ENCODE results near the gene STPG3.
"Not testable (repeated sequence)": the region's sequence is repeated elsewhere in the genome, so short reads cannot be mapped to it uniquely, and the experiment has no call there.

STPG3 gene

DNA sequence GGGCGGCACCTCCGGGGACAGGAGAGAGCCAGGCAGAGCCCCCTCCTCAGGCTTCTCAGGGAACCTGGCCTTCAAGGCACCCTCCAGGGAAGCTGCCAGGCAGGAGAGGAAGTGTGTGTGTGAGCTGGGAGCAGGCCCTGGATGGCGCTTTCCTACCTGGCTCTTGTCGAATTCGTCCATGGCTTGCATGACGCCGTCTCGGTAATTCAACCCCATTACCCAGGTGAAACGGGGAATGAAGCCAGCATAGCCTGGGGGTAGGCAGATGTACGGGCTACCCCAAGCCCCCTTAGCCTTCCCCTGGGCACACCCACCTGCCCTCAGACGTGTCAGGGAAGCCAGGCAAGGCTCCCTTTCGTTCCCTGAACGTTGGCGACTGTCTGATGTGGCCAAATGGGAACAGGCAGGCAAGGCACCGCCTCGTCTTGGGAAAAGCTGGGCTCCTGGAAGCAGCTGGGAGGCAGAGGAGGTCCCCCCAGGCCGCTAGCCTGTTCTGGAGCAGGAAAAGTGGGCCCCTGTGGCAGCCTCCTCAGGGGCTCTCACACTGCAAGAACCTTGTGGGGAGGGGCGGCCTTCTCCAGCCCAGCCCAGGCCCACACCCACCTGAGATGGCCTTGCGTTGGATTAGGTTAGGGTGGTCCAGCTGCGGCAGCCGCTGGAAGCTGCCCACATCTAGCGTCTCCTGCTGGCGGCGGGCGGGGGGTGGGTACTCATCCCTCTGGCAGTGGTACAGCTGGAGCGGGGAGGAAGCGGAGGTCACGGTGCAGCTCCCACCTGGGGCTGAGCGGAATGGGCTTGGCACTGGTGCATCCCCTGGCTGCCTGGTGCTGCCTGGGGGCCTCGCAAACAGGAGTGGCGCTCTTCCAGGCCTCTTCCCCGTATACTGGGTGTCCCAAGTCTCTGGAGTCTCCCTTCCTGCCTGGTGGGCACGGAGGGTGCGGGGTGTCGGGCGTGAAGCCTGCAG, 6.3 kb upstream of the STPG3 start:
- no peak for DNase-seq (ENCODE audit: low read depth in 2 of 2)

DNA sequence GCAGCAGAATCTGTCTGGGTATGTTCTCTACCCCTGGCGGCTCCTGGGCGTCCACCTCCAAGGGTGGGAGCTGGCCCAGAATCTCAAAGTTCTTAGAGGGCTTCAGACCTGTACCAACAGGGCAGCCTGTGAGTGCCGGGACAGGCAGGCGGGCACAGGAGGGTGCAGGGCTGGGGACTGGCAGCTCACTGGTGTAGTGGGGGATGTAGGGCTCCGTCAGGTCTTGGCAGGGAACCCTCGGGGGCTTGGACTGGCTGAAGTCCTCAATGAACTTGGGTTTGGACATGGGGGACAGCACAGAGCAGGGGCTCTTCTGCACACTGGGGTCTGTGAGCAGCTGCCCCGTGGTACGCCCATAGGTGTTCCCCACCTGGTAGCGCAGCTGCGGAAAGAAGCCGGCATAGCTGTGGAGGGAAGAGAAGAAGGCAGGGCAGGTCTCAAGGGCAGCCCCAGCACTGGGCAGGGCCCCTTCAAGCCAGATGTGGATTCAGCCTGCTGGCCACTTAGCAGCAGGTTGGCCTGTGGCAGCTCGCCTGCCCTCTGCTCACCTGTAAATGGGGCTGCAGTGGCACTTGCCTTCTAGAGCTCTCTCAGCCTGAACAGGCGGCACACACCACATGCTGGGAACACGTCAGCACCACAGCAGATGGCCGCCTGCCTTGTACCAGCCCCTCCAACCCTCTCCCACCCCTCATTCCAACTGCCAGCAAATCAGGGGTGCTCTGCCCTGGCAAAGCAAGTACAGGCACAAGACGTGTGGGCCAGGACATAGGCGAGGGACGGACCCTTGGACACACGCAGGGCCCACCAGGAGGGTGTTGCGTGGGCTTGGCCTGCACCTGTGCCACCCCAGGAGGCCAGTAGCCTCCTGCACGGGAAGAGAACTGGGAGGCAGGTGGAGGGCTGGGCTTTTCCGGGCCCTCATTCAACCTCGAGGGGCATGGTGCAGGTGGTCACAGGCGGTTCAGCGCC, 5.3 kb upstream of the STPG3 start:
- DNase-seq (ENCODE audit: low read depth in 2 of 2): no peak

DNA sequence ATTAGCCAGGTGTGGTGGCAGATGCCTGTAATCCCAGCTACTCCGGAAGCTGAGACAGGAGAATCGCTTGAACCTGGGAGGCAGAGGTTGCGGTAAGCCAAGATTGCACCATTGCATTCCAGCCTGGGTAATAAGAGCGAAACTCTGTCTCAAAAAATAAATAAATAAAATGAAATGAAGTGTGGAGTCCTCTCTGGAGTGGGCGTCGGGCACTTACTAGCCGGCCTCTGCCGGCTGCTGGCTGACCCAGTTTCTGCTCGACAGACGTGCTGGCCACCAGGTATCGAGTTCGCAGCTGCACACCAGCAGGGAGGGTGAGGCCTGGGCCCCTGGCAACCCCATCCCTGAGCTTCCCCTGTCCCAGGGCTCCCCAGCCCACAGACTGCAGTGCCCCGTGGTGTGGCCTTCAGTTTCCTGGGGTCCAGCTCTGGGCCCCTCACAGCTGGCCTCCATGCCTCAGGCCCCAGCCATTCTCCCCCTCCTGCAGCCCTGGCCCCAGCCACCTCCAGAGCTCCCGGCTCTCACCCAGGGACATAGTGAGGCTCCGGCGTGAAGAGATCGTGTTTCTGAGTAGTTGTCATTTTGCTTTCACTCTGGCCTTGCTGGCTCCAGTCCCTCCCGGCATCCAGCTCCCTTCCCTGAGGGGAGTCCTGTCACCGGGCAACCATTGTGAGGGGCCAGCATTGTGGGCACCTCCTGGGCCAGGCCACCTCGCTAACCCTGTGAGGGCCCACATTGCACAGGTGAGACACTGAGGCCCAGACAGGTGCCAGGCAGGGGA, 3.8 kb upstream of the STPG3 start:
- DNase-seq (ENCODE audit: low read depth in 2 of 2): no peak

- DNase-seq (ENCODE audit: low read depth in 2 of 2): no peak
These were observed 3.2 kb upstream of the STPG3 start for GRCh38 chr9:137247916-137248175.

DNA sequence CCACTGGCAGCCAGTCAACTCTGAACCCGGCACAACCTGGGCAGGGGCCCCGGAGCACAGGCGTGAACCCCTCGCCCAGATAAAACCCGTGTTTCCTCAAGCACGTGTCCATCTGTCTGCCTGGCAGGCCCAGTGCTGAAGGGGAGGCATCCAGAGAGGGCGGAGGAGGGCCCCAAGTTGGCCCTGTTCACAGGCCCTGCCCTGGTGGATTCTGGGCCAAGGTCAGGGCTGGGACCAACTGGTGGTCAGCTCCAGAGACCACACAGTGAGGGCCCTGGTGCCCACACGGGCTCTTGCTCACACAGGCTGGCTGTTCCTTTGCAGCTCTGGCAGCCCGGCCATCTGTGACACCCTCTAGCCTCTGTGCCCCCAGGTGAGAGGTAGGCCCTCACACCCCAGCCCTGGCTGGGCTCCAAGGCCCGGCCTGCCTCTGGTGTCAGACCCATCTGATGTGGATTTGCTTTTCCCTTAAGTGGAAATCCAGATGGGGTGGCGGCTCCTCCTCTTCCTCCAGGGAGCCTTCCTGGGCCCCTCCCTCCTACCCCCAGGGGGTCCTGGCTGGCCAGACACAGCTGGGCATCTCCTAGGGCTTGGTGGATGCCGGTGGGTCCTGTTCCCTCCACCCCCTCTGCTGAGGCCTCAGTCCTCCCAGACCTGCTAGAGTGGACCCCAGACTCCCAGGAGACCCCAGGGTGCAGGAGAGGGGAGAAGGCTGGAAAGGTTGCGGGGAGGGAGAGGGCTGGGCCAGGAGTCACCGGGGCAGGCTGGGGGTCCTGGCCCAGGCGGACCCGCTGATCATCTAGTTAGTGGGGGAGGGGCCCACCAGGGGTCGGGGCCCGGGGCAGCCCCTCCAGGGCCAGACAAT, 525 bp upstream of the STPG3 start:
- DNase-seq (ENCODE audit: low read depth in 2 of 2): no peak

- no peak for DNase-seq (ENCODE audit: low read depth in 2 of 2)
These were observed 593 bp downstream of the STPG3 start for GRCh38 chr9:137251490-137252268.

DNA sequence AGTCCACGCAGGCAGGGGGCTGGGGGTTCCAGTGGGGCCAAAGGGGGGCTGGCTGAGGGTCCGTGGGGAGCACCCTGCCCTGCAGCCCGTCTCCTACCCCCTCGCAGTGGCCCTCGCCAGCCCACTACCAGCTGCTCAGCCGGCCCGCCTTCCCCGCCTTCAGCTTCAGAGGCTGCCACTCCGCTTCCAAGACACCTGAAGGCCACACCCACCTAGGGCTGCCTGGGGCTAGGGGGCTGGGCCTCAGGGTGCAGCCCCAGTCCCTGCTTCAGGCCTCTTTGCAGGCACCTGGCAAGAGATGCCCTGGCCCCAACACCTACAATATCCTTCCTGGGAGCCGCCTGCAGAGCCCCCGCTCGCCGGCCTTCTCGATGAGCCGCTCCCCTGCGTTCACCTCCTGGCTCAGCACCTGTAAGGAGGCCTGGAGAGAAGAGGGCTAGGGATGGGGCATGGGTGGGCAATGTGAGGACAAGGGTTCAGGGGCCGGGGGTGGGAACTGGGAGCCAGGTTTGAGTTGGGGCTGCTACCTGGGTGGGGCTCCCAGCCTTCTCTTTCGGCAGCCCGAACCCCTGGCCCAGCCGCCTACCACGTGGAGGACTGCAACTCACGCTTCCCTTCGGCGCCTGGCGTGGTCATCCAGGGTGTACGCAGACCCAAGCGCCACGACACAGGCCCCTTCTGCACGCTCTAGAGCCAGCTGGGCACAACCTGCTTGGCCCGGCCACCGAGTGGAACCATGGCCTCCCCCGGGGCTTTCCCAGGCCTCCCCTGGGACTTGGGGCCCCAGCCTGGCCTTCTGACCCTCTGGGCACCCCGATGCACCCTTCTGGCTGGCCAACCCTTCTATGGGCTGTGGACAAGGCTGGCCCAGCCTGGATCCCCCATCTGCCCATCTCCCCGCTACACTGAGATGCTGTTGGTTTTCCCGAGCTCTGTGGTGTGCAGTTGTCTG, 1.7 kb downstream of the STPG3 start:
- no peak for DNase-seq (ENCODE audit: low read depth in 2 of 2)

DNA sequence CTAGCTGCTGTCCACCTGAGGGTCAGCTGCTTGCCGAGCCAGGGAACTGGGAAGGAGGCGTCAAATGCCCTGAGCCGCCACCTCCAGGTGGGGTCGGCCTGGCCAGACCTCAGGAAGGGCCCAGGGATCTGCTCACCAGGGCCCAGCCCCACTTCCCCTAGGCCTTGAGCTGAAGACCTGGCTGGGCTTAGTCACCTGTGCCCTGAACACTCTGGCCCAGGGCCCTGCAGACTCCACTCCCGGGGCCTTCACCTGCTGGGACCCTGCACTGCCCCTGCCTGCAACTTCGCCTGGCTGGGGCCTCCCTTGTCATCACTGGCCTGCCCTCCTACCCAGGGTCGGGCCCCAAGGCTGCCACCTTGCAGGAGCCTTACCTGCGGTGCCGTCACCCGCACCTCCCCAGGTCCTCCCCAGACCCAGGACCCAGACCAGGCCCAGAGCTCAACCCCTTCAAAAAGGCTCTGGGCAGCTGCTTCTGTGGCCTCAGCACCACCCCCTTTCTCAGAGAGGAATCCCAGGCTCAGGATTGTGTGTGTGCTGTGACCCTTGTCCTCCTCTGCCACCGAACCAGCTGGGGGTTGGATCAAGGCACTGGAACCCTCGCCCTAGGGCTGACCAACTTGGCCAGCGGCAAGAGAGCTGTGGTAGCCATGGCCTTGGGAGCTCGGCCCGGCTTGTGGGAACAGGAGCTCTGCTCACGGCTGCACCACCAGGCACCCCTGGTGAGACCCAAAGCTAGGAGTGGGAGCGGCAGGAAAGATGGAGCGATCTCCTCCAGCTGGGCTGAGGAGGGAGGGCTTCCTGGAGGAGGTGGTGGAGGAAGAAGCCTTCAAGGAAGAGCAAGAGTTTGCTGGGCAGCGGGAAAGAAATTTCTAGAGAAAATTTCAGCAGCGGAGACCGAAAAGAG, 2.9 kb downstream of the STPG3 start:
- DNase-seq (ENCODE audit: low read depth in 2 of 2): no peak

GRCh38 chr9:137254624-137255447, 3.8 kb downstream of the STPG3 start, which contains the start of gene NELFB:
Gene NELFB, plus strand, starts transcription at chr9:137255327.
- DNase-seq (ENCODE audit: low read depth in 2 of 2): peak; percentile 95 to 98

DNA sequence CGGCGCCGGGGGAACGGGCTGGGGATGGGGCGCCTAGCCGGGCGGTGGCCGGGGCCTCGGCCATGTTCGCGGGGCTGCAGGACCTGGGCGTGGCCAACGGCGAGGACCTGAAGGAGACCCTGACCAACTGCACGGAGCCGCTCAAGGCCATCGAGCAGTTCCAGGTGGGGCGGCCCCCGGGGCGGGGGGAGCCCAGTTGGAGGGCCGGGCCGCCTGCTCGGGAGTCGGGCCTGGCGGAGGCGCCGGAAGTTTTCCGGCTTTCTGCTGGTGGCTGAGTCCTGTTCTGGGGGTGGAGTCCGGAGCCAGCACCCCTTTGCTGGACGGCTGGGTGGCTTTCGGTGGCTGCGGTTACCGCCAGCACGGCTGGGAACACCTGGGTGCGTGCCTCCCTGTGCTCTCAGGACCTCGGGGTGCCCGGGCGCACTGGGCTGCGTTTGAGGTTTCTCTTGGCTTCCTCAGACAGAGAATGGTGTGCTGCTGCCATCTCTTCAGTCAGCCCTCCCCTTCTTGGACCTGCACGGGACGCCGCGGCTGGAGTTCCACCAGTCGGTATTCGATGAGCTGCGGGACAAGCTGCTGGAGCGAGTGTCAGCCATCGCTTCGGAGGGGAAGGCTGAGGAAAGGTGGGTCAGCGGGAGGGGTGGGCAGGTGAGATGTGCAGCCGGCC, 4.5 kb downstream of the STPG3 start:
- no peak for DNase-seq (ENCODE audit: low read depth in 2 of 2)

- DNase-seq (ENCODE audit: low read depth in 2 of 2): no peak
These were observed 5.3 kb downstream of the STPG3 start for GRCh38 chr9:137256362-137256761.

- no peak for DNase-seq (ENCODE audit: low read depth in 2 of 2)
These were observed 5.8 kb downstream of the STPG3 start for GRCh38 chr9:137256856-137257255.

- not testable (repeated sequence) for DNase-seq (ENCODE audit: low read depth in 2 of 2)
These were observed 11.3 kb downstream of the STPG3 start for GRCh38 chr9:137262173-137262908.

DNA sequence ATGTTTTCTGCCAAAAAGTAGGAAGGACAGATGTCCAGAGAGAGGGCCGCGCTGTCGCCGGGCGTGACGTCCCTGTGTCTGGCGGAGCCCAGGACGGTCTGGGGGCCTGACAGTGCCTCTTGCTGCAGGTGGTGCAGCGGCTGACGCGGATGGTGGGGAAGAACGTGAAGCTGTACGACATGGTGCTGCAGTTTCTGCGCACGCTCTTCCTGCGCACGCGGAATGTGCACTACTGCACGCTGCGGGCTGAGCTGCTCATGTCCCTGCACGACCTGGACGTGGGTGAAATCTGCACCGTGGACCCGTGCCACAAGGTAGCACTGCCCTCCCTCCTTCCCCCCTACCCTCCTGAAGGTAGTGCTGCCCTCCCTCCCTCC, 11.8 kb downstream of the STPG3 start:
- DNase-seq (ENCODE audit: low read depth in 2 of 2): no peak

- no peak for DNase-seq (ENCODE audit: low read depth in 2 of 2)
These were observed 12.4 kb downstream of the STPG3 start for GRCh38 chr9:137263506-137263905.

GRCh38 chr9:137264067-137264466, 13.0 kb downstream of the STPG3 start:
- DNase-seq (ENCODE audit: low read depth in 2 of 2): no peak
